Astrocyte of the cerebellum (primary cell): Measurements from ENCODE around the gene IFT25.
"Not testable (repeated sequence)": the region's sequence is repeated elsewhere in the genome, so short reads cannot be mapped to it uniquely, and the experiment has no call there.

ENCODE experiments used
- DNase-seq: peaks from one replicate; pipeline ENCODE4 v3.0.0-alpha.2; 2011; ENCODE audit warnings: low read depth
- H3K4me3 ChIP-seq: 2 replicates; pipeline ENCODE4 v1.5.1; 2011; ENCODE audit warnings: mild to moderate bottlenecking, low read depth, low read length, moderate library complexity
- CTCF ChIP-seq: IDR thresholded peaks from 2 replicates; pipeline ENCODE4 v1.5.1; 2012; ENCODE audit warnings: low read length, low read depth, moderate library complexity, mild to moderate bottlenecking; ENCODE audit errors: missing control alignments
- in situ Hi-C: cut with HindIII; loops from 2 replicates; pipeline ENCODE4 v1.10.0; 2017; ENCODE audit warnings: low sequenced_read_pairs

The IFT25 gene

GRCh38 chr1:53890522-53890941 lies 55.0 kb downstream of the IFT25 start:
- no peak for DNase-seq
- no peak overlapping the region for H3K4me3 ChIP-seq
- no peak for TF ChIP-seq CTCF
- in situ Hi-C loops, result no loop called here

- in situ Hi-C loops, result no loop called here
- peak within 1 kb of the TSS; percentile 92 for H3K4me3 ChIP-seq
- no peak for TF ChIP-seq CTCF
- DNase-seq, result peak; percentile 55
Measured at GRCh38 chr1:53889304-53890298, 55.9 kb downstream of the IFT25 start, which contains the start of gene YIPF1. YIPF1 (minus strand) TSS chr1:53889797; CDS start chr1:53888937, 860 bp downstream.

- in situ Hi-C loops, result no loop called here
- no peak for DNase-seq
- peak overlapping the region; percentile 92 for H3K4me3 ChIP-seq
- no peak for TF ChIP-seq CTCF
Measured at GRCh38 chr1:53888681-53889080, 56.8 kb downstream of the IFT25 start.

- in situ Hi-C loops, H3K4me3 ChIP-seq, DNase-seq: not testable (repeated sequence)
Measured at GRCh38 chr1:53883600-53883999, 61.9 kb downstream of the IFT25 start.

GRCh38 chr1:53881853-53882252 lies 63.6 kb downstream of the IFT25 start:
- H3K4me3 ChIP-seq, in situ Hi-C loops, DNase-seq: not testable (repeated sequence)

GRCh38 chr1:53878492-53879105 lies 66.9 kb downstream of the IFT25 start:
- peak; percentile 51 for TF ChIP-seq CTCF
- in situ Hi-C loops, result no loop called here
- DNase-seq, result no peak
- no peak overlapping the region for H3K4me3 ChIP-seq

GRCh38 chr1:53875150-53875549 lies 70.3 kb downstream of the IFT25 start:
- H3K4me3 ChIP-seq, DNase-seq, in situ Hi-C loops: not testable (repeated sequence)

- H3K4me3 ChIP-seq, result no peak overlapping the region
- in situ Hi-C loops, result no loop called here
- no peak for TF ChIP-seq CTCF
- DNase-seq, result no peak
Measured at GRCh38 chr1:53871773-53872484, 73.6 kb downstream of the IFT25 start.
